ENCODE measurements around the gene DNAH17. TPM values are rescaled to one million over a fixed set of nuclear protein-coding genes. Genes with fewer than 3 reads are reported as not detected.

The DNAH17 gene
- total and polyA plus RNA-seq, 8 donors = 0.64 to 7.2 (median 3.6) TPM

- no peaks in the 10 kb centered on the region for H3K27me3 ChIP-seq
- no peaks in the 10 kb centered on the region for H3K9me3 ChIP-seq
- intact Hi-C loops (cut with DNase I) = no loop called here
- H3K36me3 ChIP-seq = peaks cover 0 to 100% of the 10 kb centered on the region in 2 donors
- DNase-seq = no peak
- peak overlapping the region in 1 of 2 donors; percentile 45 for H3K27ac ChIP-seq
- no peak overlapping the region for H3K4me3 ChIP-seq
- ATAC-seq = peak; percentile 79
- H3K4me1 ChIP-seq = peaks cover 9 to 58% of the 10 kb centered on the region in 2 donors
- TF ChIP-seq, protein P1, sequence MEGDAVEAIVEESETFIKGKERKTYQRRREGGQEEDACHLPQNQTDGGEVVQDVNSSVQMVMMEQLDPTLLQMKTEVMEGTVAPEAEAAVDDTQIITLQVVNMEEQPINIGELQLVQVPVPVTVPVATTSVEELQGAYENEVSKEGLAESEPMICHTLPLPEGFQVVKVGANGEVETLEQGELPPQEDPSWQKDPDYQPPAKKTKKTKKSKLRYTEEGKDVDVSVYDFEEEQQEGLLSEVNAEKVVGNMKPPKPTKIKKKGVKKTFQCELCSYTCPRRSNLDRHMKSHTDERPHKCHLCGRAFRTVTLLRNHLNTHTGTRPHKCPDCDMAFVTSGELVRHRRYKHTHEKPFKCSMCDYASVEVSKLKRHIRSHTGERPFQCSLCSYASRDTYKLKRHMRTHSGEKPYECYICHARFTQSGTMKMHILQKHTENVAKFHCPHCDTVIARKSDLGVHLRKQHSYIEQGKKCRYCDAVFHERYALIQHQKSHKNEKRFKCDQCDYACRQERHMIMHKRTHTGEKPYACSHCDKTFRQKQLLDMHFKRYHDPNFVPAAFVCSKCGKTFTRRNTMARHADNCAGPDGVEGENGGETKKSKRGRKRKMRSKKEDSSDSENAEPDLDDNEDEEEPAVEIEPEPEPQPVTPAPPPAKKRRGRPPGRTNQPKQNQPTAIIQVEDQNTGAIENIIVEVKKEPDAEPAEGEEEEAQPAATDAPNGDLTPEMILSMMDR (IDR thresholded peaks at IDR 0.05) = no peak
Observed at GRCh38 chr17:78397681-78398101, 179.5 kb downstream of the DNAH17 start.

- no peaks in the 10 kb centered on the region for H3K27me3 ChIP-seq
Observed at GRCh38 chr17:78396441-78397337, 180.5 kb downstream of the DNAH17 start.

DNA sequence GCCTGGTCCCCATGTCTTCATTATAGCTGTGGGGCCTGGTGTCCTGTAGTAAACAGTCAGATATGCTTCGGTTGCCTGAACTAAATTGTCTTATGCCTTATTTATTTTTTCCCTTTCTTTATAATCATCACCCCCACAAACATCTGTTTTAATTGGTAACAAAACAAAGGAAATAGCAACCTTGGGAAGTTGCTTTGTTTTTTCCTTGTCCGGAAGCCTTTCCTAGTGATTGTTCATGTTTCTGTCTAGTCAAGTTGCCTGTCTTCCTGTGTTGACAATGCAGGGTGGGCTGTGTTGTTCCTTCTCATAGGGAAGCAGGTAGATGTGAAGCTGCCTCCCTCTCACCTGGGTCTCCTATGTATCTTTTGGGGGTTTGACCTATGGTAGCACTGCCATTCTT, 182.0 kb downstream of the DNAH17 start:
- peaks cover 0 to 96% of the 10 kb centered on the region in 2 donors for H3K36me3 ChIP-seq
- H3K27ac ChIP-seq = peak overlapping the region; percentile 48 to 68

More at GRCh38 chr17:78396441-78397337, 180.5 kb downstream of the DNAH17 start:
- Histone ChIP-seq H3K27ac (peak overlapping the region; percentile 37 to 45), H3K4me3 (no peak overlapping the region), H3K4me1 (peaks cover 9 to 68% of the 10 kb centered on the region in 2 donors), H3K9me3 (no peaks in the 10 kb centered on the region), H3K36me3 (peaks cover 0 to 97% of the 10 kb centered on the region in 2 donors)
- TF ChIP-seq, protein P1 (IDR thresholded peaks at IDR 0.05) = no peak
- intact Hi-C loops (cut with DNase I) = no loop called here
- ATAC-seq (peak; percentile 67), DNase-seq (no peak)

DNA sequence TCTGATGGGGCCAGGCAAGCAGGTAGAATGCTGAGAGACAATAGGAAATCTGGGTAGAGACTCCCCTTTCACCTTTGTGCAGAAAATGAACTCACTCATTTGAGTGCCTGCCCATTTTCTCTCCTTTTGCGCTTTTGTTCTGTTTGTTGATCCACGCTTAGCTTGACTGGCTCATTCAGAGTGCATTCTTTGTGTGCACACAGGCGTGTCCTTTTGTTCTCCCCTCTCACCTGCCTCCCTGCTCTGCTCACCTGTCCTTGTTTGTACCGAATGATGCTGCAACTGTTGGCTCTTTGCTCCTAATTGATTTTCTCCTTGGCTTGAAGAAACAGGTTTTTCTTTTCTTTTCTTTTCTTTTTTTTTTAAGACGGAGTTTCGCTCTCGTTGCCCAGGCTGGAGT, 183.0 kb downstream of the DNAH17 start:
- H3K27ac ChIP-seq = peak overlapping the region in 1 of 2 donors; percentile 68
- ATAC-seq (no peak), DNase-seq (no peak)
- no peaks in the 10 kb centered on the region for H3K27me3 ChIP-seq
- intact Hi-C loops (cut with DNase I) = no loop called here
- no peaks in the 10 kb centered on the region for H3K9me3 ChIP-seq
- H3K4me1 ChIP-seq = peaks cover 14 to 87% of the 10 kb centered on the region in 2 donors
- no peak overlapping the region for H3K4me3 ChIP-seq
- peaks cover 0 to 87% of the 10 kb centered on the region in 2 donors for H3K36me3 ChIP-seq
- TF ChIP-seq, protein P1 (IDR thresholded peaks at IDR 0.05) = no peak

More for the DNA sequence above, 182.0 kb downstream of the DNAH17 start:
- no peaks in the 10 kb centered on the region for H3K27me3 ChIP-seq
- H3K9me3 ChIP-seq = no peaks in the 10 kb centered on the region
- peaks cover 14 to 78% of the 10 kb centered on the region in 2 donors for H3K4me1 ChIP-seq
- ATAC-seq (no peak), DNase-seq (no peak)
- intact Hi-C loops (cut with DNase I) = no loop called here
- TF ChIP-seq, protein P1 (IDR thresholded peaks at IDR 0.05) = no peak
- H3K4me3 ChIP-seq = no peak overlapping the region

DNA sequence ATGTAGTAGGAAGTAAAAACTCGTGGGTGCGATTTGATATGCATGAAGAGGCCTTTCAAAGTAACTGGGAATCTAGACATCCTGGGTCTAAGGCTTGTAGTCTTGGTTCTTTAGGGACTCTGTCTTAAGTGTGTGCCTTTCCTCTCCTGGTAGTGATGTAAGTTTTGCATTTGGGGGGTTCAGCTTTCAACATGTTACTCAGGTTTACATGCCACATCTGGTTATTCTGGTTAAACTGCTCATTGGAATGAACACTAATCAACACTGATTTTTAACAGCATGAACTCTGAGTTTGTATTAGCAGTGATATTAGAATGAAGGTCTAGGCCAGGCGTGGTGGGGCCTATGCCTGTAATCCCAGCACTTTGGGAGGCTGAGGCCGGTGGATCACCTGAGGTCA, 183.6 kb downstream of the DNAH17 start:
- DNase-seq = peak in 1 of 4 donors; percentile 52
- Histone ChIP-seq H3K4me3 (no peak overlapping the region), H3K9me3 (no peaks in the 10 kb centered on the region), H3K27ac (peak overlapping the region in 1 of 2 donors; percentile 1), H3K4me1 (peaks cover 17 to 93% of the 10 kb centered on the region in 2 donors), H3K27me3 (no peaks in the 10 kb centered on the region), H3K36me3 (peaks cover 0 to 81% of the 10 kb centered on the region in 2 donors)
- intact Hi-C loops (cut with DNase I) = no loop called here
- no peak for ATAC-seq
- TF ChIP-seq, protein P1 (IDR thresholded peaks at IDR 0.05) = no peak
